ENCODE data around the gene PPP2R2D.

Gene PPP2R2D

GRCh38 chr10:131900350-131901152 is at the start of gene PPP2R2D:
Gene PPP2R2D (plus strand): TSS chr10:131901008. CDS start chr10:131901149, 141 bp downstream.
- DNase-seq (ENCODE audit: low spot score) = peak; percentile 94

- DNase-seq (ENCODE audit: low spot score) = no peak
These were observed 49.5 kb upstream of the PPP2R2D start for GRCh38 chr10:131851346-131851745.

GRCh38 chr10:131852176-131852822 is 48.5 kb upstream of the PPP2R2D start:
- no peak for DNase-seq (ENCODE audit: low spot score)

GRCh38 chr10:131852823-131853609 is 47.8 kb upstream of the PPP2R2D start:
- DNase-seq (ENCODE audit: low spot score) = no peak

- no peak for DNase-seq (ENCODE audit: low spot score)
These were observed 47.2 kb upstream of the PPP2R2D start for GRCh38 chr10:131853610-131853964.

GRCh38 chr10:131854579-131855335 is 46.1 kb upstream of the PPP2R2D start:
- no peak for DNase-seq (ENCODE audit: low spot score)

- no peak for DNase-seq (ENCODE audit: low spot score)
These were observed 45.1 kb upstream of the PPP2R2D start for GRCh38 chr10:131855461-131856401.

GRCh38 chr10:131856441-131857094 is 44.2 kb upstream of the PPP2R2D start:
- DNase-seq (ENCODE audit: low spot score) = no peak

GRCh38 chr10:131857156-131858117 is 43.4 kb upstream of the PPP2R2D start:
- no peak for DNase-seq (ENCODE audit: low spot score)

- DNase-seq (ENCODE audit: low spot score) = no peak
These were observed 42.7 kb upstream of the PPP2R2D start for GRCh38 chr10:131858118-131858515.

GRCh38 chr10:131858583-131859340 is 42.0 kb upstream of the PPP2R2D start:
- DNase-seq (ENCODE audit: low spot score) = no peak

GRCh38 chr10:131859341-131860020 is 41.3 kb upstream of the PPP2R2D start:
- DNase-seq (ENCODE audit: low spot score) = no peak

- DNase-seq (ENCODE audit: low spot score) = no peak
These were observed 40.5 kb upstream of the PPP2R2D start for GRCh38 chr10:131860311-131860710.

- DNase-seq (ENCODE audit: low spot score) = no peak
These were observed 39.9 kb upstream of the PPP2R2D start for GRCh38 chr10:131860806-131861440.

- DNase-seq (ENCODE audit: low spot score) = no peak
These were observed 38.3 kb upstream of the PPP2R2D start for GRCh38 chr10:131862548-131862947.

- no peak for DNase-seq (ENCODE audit: low spot score)
These were observed 35.4 kb upstream of the PPP2R2D start for GRCh38 chr10:131865223-131865917.

- DNase-seq (ENCODE audit: low spot score) = no peak
These were observed 34.1 kb upstream of the PPP2R2D start for GRCh38 chr10:131866673-131867072.

All from CD4-positive, alpha-beta T cell treated with Interleukin-6 at 100 ng/mL for 8 hours (primary cell).